ENCODE measurements around the gene C2orf92. TPM values are rescaled to one million over a fixed set of nuclear protein-coding genes. Genes with fewer than 3 reads are reported as not detected.

C2orf92 gene
- total RNA-seq, 3 donors from 2014 or later (not counting 1 experiment from before 2014, with no cell fraction given), result 13.4 to 20.9 (median 16.1) TPM

GRCh38 chr2:97719362-97720155 lies 50.0 kb downstream of the C2orf92 start:
- Histone ChIP-seq H3K4me1 (ENCODE audit: control insufficient read depth, insufficient read depth, low read length) (peaks cover 96% of the 10 kb centered on the region), H3K36me3 (ENCODE audit: control insufficient read depth, insufficient read depth, low read length) (peaks cover 36% of the 10 kb centered on the region), H3K27me3 (ENCODE audit: control insufficient read depth, insufficient read depth, low read length) (no peaks in the 10 kb centered on the region), H3K27ac (ENCODE audit: low read length) (peak overlapping the region; percentile 71), H3K9me3 (ENCODE audit: control insufficient read depth, insufficient read depth, low read length) (no peaks in the 10 kb centered on the region), H3K4me3 (ENCODE audit: low read length) (peak overlapping the region; percentile 69)
- peaks cover 81 to 90% of the 10 kb centered on the region in 2 donors for H3K4me1 Mint-ChIP-seq
- WGBS (ENCODE audit: insufficient coverage), result 86% methylated on average over 16 of the region's 16 CpGs
- H3K27me3 Mint-ChIP-seq (ENCODE audit: low read depth in 2 of 2), result no peaks in the 10 kb centered on the region
- no peak for TF ChIP-seq CTCF (IDR thresholded peaks at IDR 0.05)
- peaks cover 15% of the 10 kb centered on the region for H3K36me3 Mint-ChIP-seq
- peak overlapping the region; percentile 94 for H3K4me3 Mint-ChIP-seq
- ATAC-seq (no peak), DNase-seq (no peak)
- intact Hi-C loops (cut with micrococcal nuclease), result loop anchor here (10.0 kb wide), 1 partner anchor 745 kb away; no protein-coding TSS in a partner anchor
- peak overlapping the region; percentile 97 for H3K27ac Mint-ChIP-seq
- H3K9me3 Mint-ChIP-seq, result no peaks in the 10 kb centered on the region

GRCh38 chr2:97720746-97721145 lies 51.2 kb downstream of the C2orf92 start:
- H3K27ac ChIP-seq (ENCODE audit: low read length), result peak overlapping the region; percentile 15
- intact Hi-C loops (cut with micrococcal nuclease), result loop anchor here (1.0 kb wide), 2 partner anchors 7 to 27 kb away; partner anchors contain the start of gene ZAP70
- no peak for TF ChIP-seq CTCF (IDR thresholded peaks at IDR 0.05)
- Mint-ChIP-seq H3K27ac (peak overlapping the region; percentile 97), H3K4me3 (peak overlapping the region; percentile 91), H3K9me3 (no peaks in the 10 kb centered on the region), H3K4me1 (peaks cover 81 to 90% of the 10 kb centered on the region in 2 donors), H3K27me3 (ENCODE audit: low read depth in 2 of 2) (no peaks in the 10 kb centered on the region), H3K36me3 (peaks cover 21% of the 10 kb centered on the region)
- H3K9me3 ChIP-seq (ENCODE audit: control insufficient read depth, insufficient read depth, low read length), result no peaks in the 10 kb centered on the region
- no peak for DNase-seq
- ATAC-seq, result peak; percentile 1 to 12 (median 7)
- H3K36me3 ChIP-seq (ENCODE audit: control insufficient read depth, insufficient read depth, low read length), result peaks cover 46% of the 10 kb centered on the region
- 68% methylated on average over 1 of the region's 2 CpGs for WGBS (ENCODE audit: insufficient coverage)
- no peak overlapping the region for H3K4me3 ChIP-seq (ENCODE audit: low read length)
- H3K4me1 ChIP-seq (ENCODE audit: control insufficient read depth, insufficient read depth, low read length), result peaks cover 96% of the 10 kb centered on the region
- H3K27me3 ChIP-seq (ENCODE audit: control insufficient read depth, insufficient read depth, low read length), result no peaks in the 10 kb centered on the region

- no peaks in the 10 kb centered on the region for H3K27me3 ChIP-seq (ENCODE audit: control insufficient read depth, insufficient read depth, low read length)
- H3K27ac ChIP-seq (ENCODE audit: low read length), result peak overlapping the region; percentile 48
- H3K36me3 ChIP-seq (ENCODE audit: control insufficient read depth, insufficient read depth, low read length), result peaks cover 57% of the 10 kb centered on the region
- peaks cover 81 to 90% of the 10 kb centered on the region in 2 donors for H3K4me1 Mint-ChIP-seq
- H3K27ac Mint-ChIP-seq, result peak overlapping the region; percentile 97
- H3K4me3 ChIP-seq (ENCODE audit: low read length), result no peak overlapping the region
- peaks cover 14% of the 10 kb centered on the region for H3K36me3 Mint-ChIP-seq
- no peak for DNase-seq
- no peaks in the 10 kb centered on the region for H3K27me3 Mint-ChIP-seq (ENCODE audit: low read depth in 2 of 2)
- peaks cover 96% of the 10 kb centered on the region for H3K4me1 ChIP-seq (ENCODE audit: control insufficient read depth, insufficient read depth, low read length)
- peak overlapping the region; percentile 70 for H3K4me3 Mint-ChIP-seq
- no peak for TF ChIP-seq CTCF (IDR thresholded peaks at IDR 0.05)
- no peak for ATAC-seq
- no peaks in the 10 kb centered on the region for H3K9me3 Mint-ChIP-seq
- 95% methylated on average over 6 of the region's 6 CpGs for WGBS (ENCODE audit: insufficient coverage)
- no peaks in the 10 kb centered on the region for H3K9me3 ChIP-seq (ENCODE audit: control insufficient read depth, insufficient read depth, low read length)
- intact Hi-C loops (cut with micrococcal nuclease), result no loop called here
These were observed 52.7 kb downstream of the C2orf92 start for GRCh38 chr2:97722227-97722626.

Measured in natural killer cell (primary cell).